ENCODE measurements around the gene GALP.
"Not testable (repeated sequence)": the region's sequence is repeated elsewhere in the genome, so short reads cannot be mapped to it uniquely, and the experiment has no call there.

Gene GALP

DNA sequence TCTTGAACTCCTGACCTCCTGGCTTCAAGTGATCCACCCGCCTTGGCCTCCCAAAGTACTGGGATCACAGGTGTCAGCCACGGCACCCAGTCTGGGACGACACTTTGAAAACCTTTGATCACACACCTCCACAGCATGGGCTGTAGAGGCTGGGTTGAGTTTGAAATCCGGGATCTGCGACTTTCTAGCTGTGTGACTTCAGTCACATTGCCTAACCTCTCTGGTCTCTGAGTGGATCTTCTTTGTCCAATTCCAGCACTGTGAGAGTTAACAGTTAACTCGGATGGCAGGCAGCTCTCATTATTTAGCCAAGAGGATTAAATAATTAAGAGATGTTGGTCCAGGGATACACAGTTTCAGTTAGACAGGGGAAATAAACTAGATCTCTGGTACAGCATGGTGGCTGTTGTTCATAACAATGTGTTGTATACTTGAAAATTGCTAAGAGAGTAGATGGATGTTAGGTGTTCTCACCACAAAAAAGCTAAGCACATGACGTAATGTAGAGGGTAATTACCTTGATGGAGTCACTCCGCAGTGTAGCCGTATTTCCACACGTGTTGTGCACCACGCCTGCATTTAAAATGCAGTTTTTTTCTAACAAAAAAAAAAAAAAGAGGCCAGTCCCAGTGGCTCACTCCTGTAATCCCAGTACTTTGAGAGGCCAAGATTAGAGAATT lies 1.9 kb downstream of the GALP start:
- in situ Hi-C loops (cut with MboI; ENCODE audit: low sequenced_read_pairs), result no loop called here

DNA sequence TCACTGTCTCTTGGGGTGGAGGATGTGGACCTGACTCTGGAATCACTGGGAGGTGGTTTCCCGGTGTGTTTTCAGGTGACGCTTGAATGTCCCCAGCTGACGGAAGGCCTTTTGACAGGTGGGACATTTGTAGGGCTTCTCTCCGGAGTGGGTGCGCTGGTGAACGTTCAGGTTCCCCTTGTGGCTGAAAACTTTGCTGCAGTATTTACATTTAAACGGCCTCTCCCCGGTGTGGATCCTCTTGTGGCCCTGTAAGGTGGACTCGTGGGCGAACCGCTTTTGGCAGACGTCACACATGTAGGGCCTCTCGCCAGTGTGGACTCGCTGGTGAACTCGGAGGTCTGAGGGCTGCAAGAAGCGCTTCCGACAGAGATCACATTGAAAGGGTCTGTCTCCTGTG lies 14.0 kb downstream of the GALP start:
- in situ Hi-C loops (cut with MboI; ENCODE audit: low sequenced_read_pairs), result no loop called here

DNA sequence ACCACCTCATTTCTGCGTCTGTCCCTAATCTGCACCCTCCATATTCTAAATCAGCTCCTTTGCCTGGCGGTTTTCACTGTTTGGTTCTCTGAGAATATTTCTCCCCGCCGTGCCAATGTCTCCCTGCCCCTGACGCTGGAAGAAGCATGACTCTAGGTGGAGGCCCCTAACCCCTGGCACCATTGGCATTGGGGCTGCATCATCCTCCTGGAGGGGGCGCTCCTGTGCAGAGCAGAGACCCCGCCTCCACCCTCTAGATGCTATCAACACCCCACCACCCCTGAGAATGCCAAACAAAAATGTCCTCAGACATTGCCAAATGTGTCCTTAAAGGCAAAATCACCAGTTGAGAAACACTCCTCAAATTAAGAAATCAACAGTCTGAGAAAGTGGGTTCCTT lies 15.3 kb downstream of the GALP start:
- in situ Hi-C loops (cut with MboI; ENCODE audit: low sequenced_read_pairs), result no loop called here

- in situ Hi-C loops (cut with MboI; ENCODE audit: low sequenced_read_pairs), result no loop called here
Measured at GRCh38 chr19:56191711-56192110, 15.9 kb downstream of the GALP start.

- in situ Hi-C loops (cut with MboI; ENCODE audit: low sequenced_read_pairs), result no loop called here
Measured at GRCh38 chr19:56193981-56194640, 18.3 kb downstream of the GALP start.

- in situ Hi-C loops (cut with MboI; ENCODE audit: low sequenced_read_pairs), result not testable (repeated sequence)
Measured at GRCh38 chr19:56197646-56198045, 21.8 kb downstream of the GALP start, which contains the start of gene ZSCAN5B. TSS of gene ZSCAN5B (minus strand) at chr19:56197783. CDS start at chr19:56193052, 4,731 bp downstream.

DNA sequence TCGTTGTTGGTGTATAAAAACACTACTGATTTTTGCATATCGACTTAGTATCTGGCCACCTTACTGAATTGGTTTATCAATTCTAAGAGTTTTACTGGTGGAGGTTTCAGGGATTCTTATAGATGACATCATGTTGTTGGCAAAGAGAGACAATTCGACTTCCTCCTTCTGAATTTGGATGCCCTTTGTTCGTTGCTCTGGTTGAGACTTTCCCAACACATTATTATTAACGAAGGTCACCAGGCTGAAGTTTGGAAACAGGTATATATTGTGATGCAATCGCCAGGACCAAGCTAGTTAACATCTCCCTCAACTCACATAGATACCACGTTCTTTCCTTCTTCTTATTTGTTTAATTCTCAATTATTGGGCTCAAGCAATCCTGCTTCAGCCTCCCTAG lies 23.9 kb downstream of the GALP start:
- in situ Hi-C loops (cut with MboI; ENCODE audit: low sequenced_read_pairs), result no loop called here

DNA sequence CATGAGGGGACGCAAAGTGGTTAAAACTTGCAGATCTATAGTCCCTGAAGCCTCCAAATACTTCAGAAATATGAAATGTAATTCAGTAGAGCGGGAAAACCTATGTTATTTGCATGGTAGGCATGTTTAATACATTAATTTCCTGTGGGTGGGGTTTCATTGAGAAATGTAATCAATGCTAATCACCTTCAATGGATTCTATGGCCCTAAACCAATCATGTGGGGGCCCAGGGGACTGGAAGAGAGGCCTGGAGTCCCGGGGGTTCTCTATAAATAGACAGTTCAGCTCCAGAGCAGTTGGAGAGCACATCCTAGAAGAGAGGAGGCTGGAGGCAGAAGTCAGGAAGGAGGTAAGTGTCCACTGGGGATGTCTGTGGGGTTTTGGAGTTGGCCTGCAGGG lies 26.2 kb downstream of the GALP start, which contains the start of gene ZSCAN5C:
Gene ZSCAN5C, plus strand, starts transcription at position 301 of the 400 bp plus-strand sequence. CDS start 3,641 bp downstream, outside the sequence.
- in situ Hi-C loops (cut with MboI; ENCODE audit: low sequenced_read_pairs), result no loop called here

- in situ Hi-C loops (cut with MboI; ENCODE audit: low sequenced_read_pairs), result not testable (repeated sequence)
Measured at GRCh38 chr19:56207581-56207980, 31.8 kb downstream of the GALP start.

GRCh38 chr19:56209091-56209490 lies 33.3 kb downstream of the GALP start:
- in situ Hi-C loops (cut with MboI; ENCODE audit: low sequenced_read_pairs), result no loop called here

DNA sequence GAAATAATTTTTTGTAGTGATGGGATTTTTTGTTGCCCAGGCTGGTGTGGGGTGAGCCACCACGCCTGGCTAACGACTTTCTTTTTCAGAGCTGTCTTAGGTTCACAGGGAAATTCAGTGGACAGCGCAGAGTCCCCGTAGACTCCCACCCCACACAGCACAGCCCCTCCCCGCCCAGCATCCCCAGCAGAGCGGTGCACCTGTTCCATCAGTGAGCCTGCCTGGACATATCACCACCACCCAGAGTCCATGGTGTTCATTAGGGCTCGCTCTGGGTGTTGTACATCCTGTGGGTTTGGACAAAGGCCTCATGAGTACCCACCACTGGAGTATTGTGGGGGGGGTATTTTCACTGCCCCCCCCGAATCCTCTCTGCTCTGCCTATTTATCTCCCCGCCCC lies 34.2 kb downstream of the GALP start:
- in situ Hi-C loops (cut with MboI; ENCODE audit: low sequenced_read_pairs), result not testable (repeated sequence)

DNA sequence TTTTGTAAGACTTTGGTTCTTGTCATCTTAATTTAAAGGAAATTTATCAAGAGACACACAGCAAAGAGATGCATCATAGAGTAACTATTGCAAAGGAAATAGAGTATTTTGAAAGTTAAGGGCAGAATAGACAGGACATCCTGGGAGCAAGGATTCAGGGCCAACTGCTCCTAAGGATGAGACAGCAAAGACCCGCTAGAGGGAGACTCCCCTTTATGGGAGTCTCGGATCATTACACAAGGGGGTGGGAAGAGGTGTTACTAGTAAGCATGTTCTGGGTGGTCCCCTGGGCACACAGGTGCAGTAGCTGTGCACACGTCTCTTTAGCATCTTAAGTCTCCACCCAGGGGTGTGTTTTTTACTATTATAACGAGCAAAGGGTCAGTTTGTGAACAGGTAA lies 35.9 kb downstream of the GALP start:
- in situ Hi-C loops (cut with MboI; ENCODE audit: low sequenced_read_pairs), result no loop called here

DNA sequence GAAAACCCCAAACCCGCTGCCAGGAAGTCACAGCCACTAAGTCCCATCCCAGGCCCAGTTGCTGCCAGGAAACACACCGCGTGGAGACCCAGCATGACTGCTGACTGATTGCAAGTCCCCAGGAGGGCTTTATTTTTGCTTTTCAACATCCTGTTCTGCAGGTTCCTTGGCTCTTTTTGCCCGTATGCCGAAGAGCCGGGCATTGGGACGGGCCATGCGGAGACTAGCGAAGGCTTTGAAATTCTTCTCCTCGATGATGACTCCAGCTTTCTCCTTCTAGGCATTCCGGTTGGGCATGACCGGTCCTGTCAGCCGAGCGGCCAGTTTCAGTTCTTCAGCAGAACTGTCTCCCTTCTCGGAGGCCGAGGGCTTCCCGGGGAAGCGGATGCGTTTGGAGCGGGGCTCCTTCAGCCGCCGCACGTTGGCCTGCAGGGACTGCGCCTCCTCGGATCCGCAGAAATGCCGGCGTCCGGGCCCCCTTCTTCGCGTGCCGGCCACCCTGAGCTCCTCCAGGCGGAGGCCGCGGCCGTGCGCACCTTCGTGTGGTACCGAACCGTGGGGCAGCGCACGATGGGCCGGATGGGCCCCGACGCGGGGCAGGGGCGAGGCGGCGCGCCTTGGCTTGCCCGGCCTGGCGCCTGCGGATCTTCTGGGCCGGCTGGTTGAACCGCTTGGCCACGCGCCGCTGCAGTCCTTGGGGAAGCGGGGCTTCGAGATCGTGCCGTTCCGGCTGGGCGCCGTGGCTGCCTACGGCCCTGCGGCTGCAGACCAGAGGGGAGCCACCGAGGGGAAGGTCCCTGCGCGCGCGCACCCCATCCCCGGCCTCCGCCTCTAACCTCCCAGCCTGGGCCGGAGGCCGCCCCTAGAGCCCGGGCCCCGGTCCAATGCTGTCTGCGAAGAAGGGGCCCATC lies 41.5 kb downstream of the GALP start:
- in situ Hi-C loops (cut with MboI; ENCODE audit: low sequenced_read_pairs), result no loop called here

DNA sequence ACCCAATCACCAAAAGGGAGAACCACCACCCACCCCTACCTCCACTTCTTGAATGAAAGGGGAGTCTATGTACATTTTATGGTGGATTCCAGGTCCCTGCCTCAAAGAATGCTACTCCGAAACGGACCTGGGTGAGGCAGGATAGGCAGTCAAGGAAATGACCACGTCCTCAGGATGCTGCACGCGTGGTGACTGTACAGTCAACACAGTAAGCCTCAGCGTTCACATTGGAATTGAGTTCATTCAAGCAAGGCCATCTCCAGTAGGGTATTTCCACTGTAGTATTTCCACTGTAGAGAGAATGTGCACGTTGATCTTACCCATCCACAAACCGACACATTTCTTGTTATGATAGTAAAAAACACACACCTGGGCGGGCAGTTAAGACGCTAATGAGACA lies 43.2 kb downstream of the GALP start:
- in situ Hi-C loops (cut with MboI; ENCODE audit: low sequenced_read_pairs), result no loop called here

GRCh38 chr19:56221442-56221841 lies 45.6 kb downstream of the GALP start:
- in situ Hi-C loops (cut with MboI; ENCODE audit: low sequenced_read_pairs), result not testable (repeated sequence)

DNA sequence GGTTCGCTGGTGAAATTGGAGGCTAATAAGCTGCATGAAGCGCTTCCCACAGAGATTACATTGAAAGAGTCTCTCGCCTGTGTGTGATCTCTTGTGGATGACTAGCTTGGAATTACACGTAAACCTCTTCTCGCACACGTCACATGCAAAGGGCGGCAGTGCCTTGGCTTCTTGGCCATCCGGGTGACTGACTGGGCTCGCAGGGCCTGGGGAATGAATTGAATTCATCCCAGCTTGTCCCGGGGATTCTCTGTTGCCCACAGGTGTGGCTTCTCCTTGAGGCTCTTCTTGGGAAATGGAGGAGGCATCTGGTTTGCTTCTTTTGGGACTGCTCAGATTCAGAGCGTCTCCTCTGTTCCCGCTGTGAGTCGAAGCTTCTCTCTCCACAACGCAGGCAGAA lies 46.0 kb downstream of the GALP start:
- in situ Hi-C loops (cut with MboI; ENCODE audit: low sequenced_read_pairs), result no loop called here

DNA sequence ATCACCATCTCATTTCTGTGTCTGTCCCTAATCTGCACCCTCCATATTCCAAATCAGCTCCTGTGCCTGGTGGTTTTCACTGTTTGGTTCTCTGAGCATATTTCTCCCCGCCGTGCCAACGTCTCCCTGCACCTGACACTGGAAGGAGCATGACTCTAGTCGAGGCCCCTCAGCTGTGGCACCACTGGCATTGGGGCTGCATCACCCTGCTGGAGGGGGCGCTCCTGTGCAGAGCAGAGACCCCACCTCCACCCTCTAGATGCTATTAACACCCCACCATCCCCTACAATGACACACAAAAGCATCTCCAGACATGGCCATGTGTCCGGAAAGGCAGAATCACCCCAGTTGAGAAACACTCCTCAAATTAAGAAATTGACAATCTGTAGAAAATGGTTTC lies 47.1 kb downstream of the GALP start:
- in situ Hi-C loops (cut with MboI; ENCODE audit: low sequenced_read_pairs), result no loop called here

DNA sequence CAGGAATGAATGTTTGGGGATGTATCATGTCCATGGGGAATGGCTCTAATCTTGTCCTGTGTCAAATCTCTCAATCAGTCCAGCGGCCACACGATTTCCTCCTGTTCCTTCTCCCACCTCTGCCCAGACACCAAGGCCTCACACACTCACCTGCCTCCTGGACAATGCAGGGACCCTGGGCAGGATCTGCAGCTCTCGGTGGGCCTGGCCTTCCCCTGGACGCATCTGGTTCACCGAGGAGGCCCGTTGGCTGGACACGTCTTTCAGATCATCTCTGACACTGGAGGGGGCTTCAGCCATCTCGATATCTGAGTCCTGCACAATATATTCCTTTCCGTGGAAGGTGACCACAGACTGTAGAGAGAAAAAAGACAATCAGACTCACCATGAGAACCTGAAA lies 47.7 kb downstream of the GALP start:
- in situ Hi-C loops (cut with MboI; ENCODE audit: low sequenced_read_pairs), result no loop called here

All from HL-60/S4 (cell line).